Myometrial cell (primary cell): ENCODE measurements around the gene DDX3Y. TPM values are rescaled to one million over a fixed set of nuclear protein-coding genes. Genes with fewer than 3 reads are reported as not detected.

Experiments
- total RNA-seq: library from RNA; depleted of rRNA; stranded (reverse); fragments of >200 nt; gene quantifications from 2 replicates; pipeline ENCODE4 v1.2.3, GENCODE V29; 2015

The DDX3Y gene
- total RNA-seq: not detected in 2 replicates

DNA sequence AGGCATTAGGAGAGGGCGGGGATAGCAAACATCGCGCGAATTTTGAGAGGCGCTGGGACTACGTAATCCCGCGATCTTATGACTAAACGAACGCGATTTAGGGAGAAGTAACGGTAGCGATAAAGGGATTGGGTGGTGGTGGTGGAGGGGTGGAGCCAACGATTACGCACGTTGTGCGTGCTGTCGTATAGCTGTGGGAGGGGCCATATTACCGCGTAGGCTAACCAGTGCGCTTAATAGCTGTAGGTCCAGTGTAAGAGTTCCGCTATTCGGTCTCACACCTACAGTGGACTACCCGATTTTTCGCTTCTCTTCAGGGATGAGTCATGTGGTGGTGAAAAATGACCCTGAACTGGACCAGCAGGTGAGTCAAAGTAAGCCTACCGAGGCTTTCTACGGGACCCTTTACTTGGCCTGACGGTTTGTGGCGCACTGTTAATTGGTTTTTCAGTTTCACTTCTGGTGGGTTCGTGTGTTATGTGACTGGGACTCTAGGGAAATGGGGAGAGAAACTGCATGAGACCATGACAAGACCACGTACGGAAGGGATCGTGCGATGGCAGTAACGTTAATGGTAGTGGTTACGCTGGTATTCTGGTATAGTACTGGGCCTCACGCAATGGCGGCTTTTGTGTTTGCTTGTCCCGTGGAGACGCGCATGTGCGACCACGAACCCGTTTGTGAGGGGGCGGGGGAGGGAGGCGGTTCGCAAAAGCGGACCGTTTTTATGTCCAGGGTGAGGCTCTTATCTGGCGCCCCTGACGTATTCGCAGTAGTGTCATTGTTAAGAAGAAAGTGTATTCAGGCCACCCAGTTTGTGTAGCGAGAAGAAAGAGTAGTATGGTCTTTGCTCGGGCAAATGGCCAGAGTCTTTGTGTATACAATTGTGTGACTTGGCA lies at the start of gene DDX3Y:
Gene DDX3Y, plus strand, starts transcription at position 251 of the 899 bp plus-strand sequence. Its CDS starts 69 bp downstream, at position 320.

Other genes with a start within 250 kb of the DDX3Y start
- not detected in 2 replicates for gene USP9Y, start 203.6 kb upstream of the DDX3Y start, total RNA-seq